Measurements from ENCODE around the gene TMEM72.

TMEM72 gene

GRCh38 chr10:44880090-44880715 lies 30.9 kb upstream of the TMEM72 start:
- Histone ChIP-seq H3K36me3 (ENCODE audit: insufficient read depth, low read length) (no peaks in the 10 kb centered on the region), H3K79me2 (ENCODE audit: insufficient read depth, low read length) (no peaks in the 10 kb centered on the region), H3K4me1 (ENCODE audit: insufficient read depth, low read length) (peaks cover 14% of the 10 kb centered on the region), H3K4me3 (ENCODE audit: low read depth in 1 of 2, low read length in 2 of 2) (no peak overlapping the region), H3K9ac (ENCODE audit: low read depth, low read length) (no peak overlapping the region), H3K4me2 (ENCODE audit: insufficient read depth, low read length) (no peak overlapping the region), H2AFZ (ENCODE audit: low read depth, low read length) (no peak overlapping the region), H3K27ac (ENCODE audit: low read length) (no peak overlapping the region), H4K20me1 (ENCODE audit: insufficient read depth, low read length) (no peaks in the 10 kb centered on the region), H3K9me3 (ENCODE audit: insufficient read depth, low read length, severe bottlenecking) (no peaks in the 10 kb centered on the region), H3K27me3 (ENCODE audit: insufficient read depth, low read length, poor library complexity) (peaks cover 3% of the 10 kb centered on the region)
- DNase-seq (no peak), ATAC-seq (ENCODE audit: insufficient read depth, low read depth) (no peak)
- TF ChIP-seq, protein P1, sequence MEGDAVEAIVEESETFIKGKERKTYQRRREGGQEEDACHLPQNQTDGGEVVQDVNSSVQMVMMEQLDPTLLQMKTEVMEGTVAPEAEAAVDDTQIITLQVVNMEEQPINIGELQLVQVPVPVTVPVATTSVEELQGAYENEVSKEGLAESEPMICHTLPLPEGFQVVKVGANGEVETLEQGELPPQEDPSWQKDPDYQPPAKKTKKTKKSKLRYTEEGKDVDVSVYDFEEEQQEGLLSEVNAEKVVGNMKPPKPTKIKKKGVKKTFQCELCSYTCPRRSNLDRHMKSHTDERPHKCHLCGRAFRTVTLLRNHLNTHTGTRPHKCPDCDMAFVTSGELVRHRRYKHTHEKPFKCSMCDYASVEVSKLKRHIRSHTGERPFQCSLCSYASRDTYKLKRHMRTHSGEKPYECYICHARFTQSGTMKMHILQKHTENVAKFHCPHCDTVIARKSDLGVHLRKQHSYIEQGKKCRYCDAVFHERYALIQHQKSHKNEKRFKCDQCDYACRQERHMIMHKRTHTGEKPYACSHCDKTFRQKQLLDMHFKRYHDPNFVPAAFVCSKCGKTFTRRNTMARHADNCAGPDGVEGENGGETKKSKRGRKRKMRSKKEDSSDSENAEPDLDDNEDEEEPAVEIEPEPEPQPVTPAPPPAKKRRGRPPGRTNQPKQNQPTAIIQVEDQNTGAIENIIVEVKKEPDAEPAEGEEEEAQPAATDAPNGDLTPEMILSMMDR (IDR thresholded peaks at IDR 0.05; ENCODE audit: borderline replicate concordance, extremely low read depth, low read length, poor library complexity, severe bottlenecking), result no peak
- TF ChIP-seq EZH2 (IDR thresholded peaks at IDR 0.05; ENCODE audit: borderline replicate concordance, low read depth, low read length, severe bottlenecking), result no peak

GRCh38 chr10:44881649-44882048 lies 29.5 kb upstream of the TMEM72 start:
- TF ChIP-seq, protein P1 (IDR thresholded peaks at IDR 0.05; ENCODE audit: borderline replicate concordance, extremely low read depth, low read length, poor library complexity, severe bottlenecking), result no peak
- no peak for TF ChIP-seq EZH2 (IDR thresholded peaks at IDR 0.05; ENCODE audit: borderline replicate concordance, low read depth, low read length, severe bottlenecking)
- H3K4me2 ChIP-seq (ENCODE audit: insufficient read depth, low read length), result no peak overlapping the region
- H3K27ac ChIP-seq (ENCODE audit: low read length), result no peak overlapping the region
- no peak overlapping the region for H3K9ac ChIP-seq (ENCODE audit: low read depth, low read length)
- peaks cover 3% of the 10 kb centered on the region for H3K27me3 ChIP-seq (ENCODE audit: insufficient read depth, low read length, poor library complexity)
- no peaks in the 10 kb centered on the region for H3K36me3 ChIP-seq (ENCODE audit: insufficient read depth, low read length)
- H3K9me3 ChIP-seq (ENCODE audit: insufficient read depth, low read length, severe bottlenecking), result no peaks in the 10 kb centered on the region
- DNase-seq, result no peak
- no peaks in the 10 kb centered on the region for H3K79me2 ChIP-seq (ENCODE audit: insufficient read depth, low read length)
- H4K20me1 ChIP-seq (ENCODE audit: insufficient read depth, low read length), result no peaks in the 10 kb centered on the region
- peaks cover 14% of the 10 kb centered on the region for H3K4me1 ChIP-seq (ENCODE audit: insufficient read depth, low read length)
- no peak overlapping the region for H3K4me3 ChIP-seq (ENCODE audit: low read depth in 1 of 2, low read length in 2 of 2)
- no peak for ATAC-seq (ENCODE audit: insufficient read depth, low read depth)
- H2AFZ ChIP-seq (ENCODE audit: low read depth, low read length), result no peak overlapping the region

DNA sequence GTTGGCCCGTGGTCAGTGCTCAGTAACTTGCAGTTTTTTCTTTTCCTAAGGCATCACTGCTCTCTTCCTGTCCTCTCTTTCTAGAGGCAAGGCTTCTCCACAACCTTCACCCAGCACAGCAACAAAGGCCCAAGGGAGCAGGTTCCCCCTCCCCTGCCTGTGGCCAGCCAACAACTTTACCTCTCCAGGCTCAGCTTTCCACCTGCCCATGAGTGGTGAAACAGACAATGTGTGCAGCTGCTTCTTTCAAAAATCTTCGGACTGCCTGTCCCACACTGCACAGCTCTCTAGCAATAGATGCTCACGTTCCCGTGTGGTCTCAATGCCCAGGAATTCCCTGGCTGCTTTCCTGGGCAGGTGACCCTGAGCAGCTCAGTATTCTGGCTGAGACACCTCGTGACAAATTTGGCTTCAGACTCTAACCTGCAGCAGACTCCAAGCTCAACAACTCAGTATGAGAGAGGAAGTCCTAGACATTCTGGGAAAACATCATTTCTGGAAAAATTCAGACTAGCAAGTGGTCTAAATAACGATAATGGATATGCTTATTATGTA lies 28.9 kb upstream of the TMEM72 start:
- Histone ChIP-seq H2AFZ (ENCODE audit: low read depth, low read length) (no peak overlapping the region), H3K9ac (ENCODE audit: low read depth, low read length) (no peak overlapping the region)
- TF ChIP-seq, protein P1 (IDR thresholded peaks at IDR 0.05; ENCODE audit: borderline replicate concordance, extremely low read depth, low read length, poor library complexity, severe bottlenecking), result no peak
- TF ChIP-seq EZH2 (IDR thresholded peaks at IDR 0.05; ENCODE audit: borderline replicate concordance, low read depth, low read length, severe bottlenecking), result no peak

More for the DNA sequence above, 28.9 kb upstream of the TMEM72 start:
- Histone ChIP-seq H3K9me3 (ENCODE audit: insufficient read depth, low read length, severe bottlenecking) (no peaks in the 10 kb centered on the region), H3K36me3 (ENCODE audit: insufficient read depth, low read length) (no peaks in the 10 kb centered on the region), H3K79me2 (ENCODE audit: insufficient read depth, low read length) (no peaks in the 10 kb centered on the region), H3K27me3 (ENCODE audit: insufficient read depth, low read length, poor library complexity) (peaks cover 3% of the 10 kb centered on the region), H3K27ac (ENCODE audit: low read length) (no peak overlapping the region), H3K4me3 (ENCODE audit: low read depth in 1 of 2, low read length in 2 of 2) (no peak overlapping the region), H3K4me1 (ENCODE audit: insufficient read depth, low read length) (peaks cover 14% of the 10 kb centered on the region), H3K4me2 (ENCODE audit: insufficient read depth, low read length) (no peak overlapping the region), H4K20me1 (ENCODE audit: insufficient read depth, low read length) (no peaks in the 10 kb centered on the region)
- no peak for DNase-seq
- ATAC-seq (ENCODE audit: insufficient read depth, low read depth), result no peak

All from DND-41 (cell line).